ENCODE measurements around the gene RPL36. TPM values are rescaled to one million over a fixed set of nuclear protein-coding genes. Genes with fewer than 3 reads are reported as not detected.

RPL36 gene
- total and polyA plus RNA-seq, 9 of the 15 experiments (the other 6 are each of a cell fraction or from before 2014, with no cell fraction given): 350 to 3,412 (median 1,507) TPM

GRCh38 chr19:5677136-5677535, 13.0 kb upstream of the RPL36 start:
- ATAC-seq: no peak
- TF ChIP-seq RFX1 (IDR thresholded peaks at IDR 0.05) (no peak), ZNF253 (CRISPR knock-in tag; conservative IDR thresholded peaks at IDR 0.05) (no peak), CREB1 (IDR thresholded peaks at IDR 0.05) (no peak), CREB1 (CRISPR knock-in tag; IDR thresholded peaks at IDR 0.05) (no peak), NR1H2 (CRISPR knock-in tag; IDR thresholded peaks at IDR 0.05) (no peak), ETV6 (IDR thresholded peaks at IDR 0.05; ENCODE audit: borderline replicate concordance in 1 of 2, low read depth in 2 of 2, low read length in 1 of 2) (no peak), ETV6 (CRISPR knock-in tag; IDR thresholded peaks at IDR 0.05; ENCODE audit: borderline replicate concordance) (no peak), BCOR (IDR thresholded peaks at IDR 0.05) (no peak), THRA (IDR thresholded peaks at IDR 0.05) (no peak), HDGF (IDR thresholded peaks at IDR 0.05) (no peak), ZNF655 (CRISPR knock-in tag; IDR thresholded peaks at IDR 0.05) (no peak), HLTF (IDR thresholded peaks at IDR 0.05) (no peak), MXI1 (IDR thresholded peaks at IDR 0.05; ENCODE audit: low read depth, low read length) (no peak)
- TF ChIP-seq, protein P1, sequence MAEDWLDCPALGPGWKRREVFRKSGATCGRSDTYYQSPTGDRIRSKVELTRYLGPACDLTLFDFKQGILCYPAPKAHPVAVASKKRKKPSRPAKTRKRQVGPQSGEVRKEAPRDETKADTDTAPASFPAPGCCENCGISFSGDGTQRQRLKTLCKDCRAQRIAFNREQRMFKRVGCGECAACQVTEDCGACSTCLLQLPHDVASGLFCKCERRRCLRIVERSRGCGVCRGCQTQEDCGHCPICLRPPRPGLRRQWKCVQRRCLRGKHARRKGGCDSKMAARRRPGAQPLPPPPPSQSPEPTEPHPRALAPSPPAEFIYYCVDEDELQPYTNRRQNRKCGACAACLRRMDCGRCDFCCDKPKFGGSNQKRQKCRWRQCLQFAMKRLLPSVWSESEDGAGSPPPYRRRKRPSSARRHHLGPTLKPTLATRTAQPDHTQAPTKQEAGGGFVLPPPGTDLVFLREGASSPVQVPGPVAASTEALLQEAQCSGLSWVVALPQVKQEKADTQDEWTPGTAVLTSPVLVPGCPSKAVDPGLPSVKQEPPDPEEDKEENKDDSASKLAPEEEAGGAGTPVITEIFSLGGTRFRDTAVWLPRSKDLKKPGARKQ (CRISPR knock-in tag; IDR thresholded peaks at IDR 0.05): no peak
- TF ChIP-seq, protein P2, sequence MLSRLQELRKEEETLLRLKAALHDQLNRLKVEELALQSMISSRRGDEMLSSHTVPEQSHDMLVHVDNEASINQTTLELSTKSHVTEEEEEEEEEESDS (CRISPR knock-in tag; IDR thresholded peaks at IDR 0.05): no peak
- ChIA-PET CTCF (ENCODE audit: low intra/inter-chr PET ratio) (no interaction called here), POLR2A (interaction anchor here (1.0 to 2.8 kb wide), 3 partner anchors 12 to 34 kb away, joined by 3 to 9 read pairs (median 4); partner anchors contain the start of gene RPL36)
- WGBS (ENCODE audit: insufficient coverage, low coverage, missing lambda C conversion rate): 86% methylated on average over 10 of the region's 10 CpGs
- FAIRE-seq: no peak
- no TSS peak for BruUV-seq (replicated peaks)
- Histone ChIP-seq H3K27me3 (ENCODE audit: control insufficient read depth in 2 of 2, insufficient read depth in 2 of 2, low read length in 2 of 2) (no peaks in the 10 kb centered on the region), H3K36me3 (ENCODE audit: control insufficient read depth, insufficient read depth, low read length) (peaks cover 17% of the 10 kb centered on the region; the same call in 2 of the 3 replicates), H3K27ac (ENCODE audit: extremely low read depth, low read depth, low read length) (no peak overlapping the region), H3K9me1 (ENCODE audit: control insufficient read depth, insufficient read depth, low read length) (no peaks in the 10 kb centered on the region), H2AFZ (ENCODE audit: low read depth, low read length) (no peak overlapping the region), H3K4me3 (no peak overlapping the region), H3K9ac (ENCODE audit: insufficient read depth in 1 of 2, low read depth in 2 of 2, low read length in 2 of 2) (peak overlapping the region in 1 of 2 experiments; percentile 22; a peak in 1 of 4 replicates), H3K9me3 (replicated peaks; ENCODE audit: control insufficient read depth, insufficient read depth, low read depth, low read length) (no peaks in the 10 kb centered on the region), H3K4me1 (replicated peaks in 1 of 2; ENCODE audit: control insufficient read depth in 2 of 2, insufficient read depth in 2 of 2, low read length in 2 of 2) (peaks cover 21 to 62% of the 10 kb centered on the region in 2 experiments), H3K79me2 (ENCODE audit: control insufficient read depth, insufficient read depth, low read length) (peaks cover 12% of the 10 kb centered on the region), H3K4me2 (ENCODE audit: insufficient read depth, low read length) (no peak overlapping the region), H4K20me1 (replicated peaks; ENCODE audit: control insufficient read depth, insufficient read depth, low read length) (peaks cover 6% of the 10 kb centered on the region; the same call in 1 of the 2 replicates)
- in situ Hi-C loops (cut with MboI) (no loop called here), intact Hi-C loops (cut with micrococcal nuclease) (no loop called here)
- DNase-seq (ENCODE audit: extremely low read depth in 1 of 4, low spot score in 3 of 4): no peak

Measured in K562 (cell line).